Activated CD4-positive, CD25-positive, alpha-beta regulatory T cell treated with anti-CD3 and anti-CD28 coated beads, Interleukin-2, amount 50 U/mL, for 24 hours (primary cell): ENCODE measurements around the gene NUDT13.

Experiments
- ATAC-seq, 2 donors: fragments of 150-1000 bp; cut with Tn5 transposase; one replicate each; pipeline ENCODE4 v1.10.0; 2021; ENCODE audit warnings: mild to moderate bottlenecking in 1 of 2, moderate library complexity in 1 of 2

Gene NUDT13

DNA sequence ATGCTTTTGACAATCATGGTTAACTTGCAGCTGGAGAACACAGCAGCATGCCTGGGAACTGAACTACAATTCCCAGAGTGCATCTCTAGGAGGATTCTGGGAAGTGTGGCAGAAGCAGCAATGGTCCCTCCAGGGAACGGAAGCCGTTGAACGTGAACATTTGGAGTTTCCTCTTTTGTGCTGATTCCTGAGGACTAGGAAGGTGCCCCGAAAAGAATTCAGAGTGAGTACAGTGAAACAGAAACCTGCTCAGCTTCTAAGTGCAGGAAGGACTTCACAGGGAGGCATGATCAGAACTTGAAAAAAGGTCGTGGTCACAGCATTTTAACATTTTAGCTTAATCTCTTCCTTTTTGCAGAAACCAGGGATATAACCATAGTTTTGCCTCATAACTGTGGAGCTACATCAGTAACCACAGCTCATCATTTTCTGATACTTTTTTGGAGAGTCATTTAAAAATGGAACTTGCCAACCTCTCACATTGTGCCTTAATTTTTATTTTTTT, at the start of gene NUDT13:
Gene NUDT13 (plus strand): TSS at position 111 of the 505 bp plus-strand sequence. CDS start 3,911 bp downstream, outside the sequence.
- ATAC-seq = peak; percentile 79 to 96

DNA sequence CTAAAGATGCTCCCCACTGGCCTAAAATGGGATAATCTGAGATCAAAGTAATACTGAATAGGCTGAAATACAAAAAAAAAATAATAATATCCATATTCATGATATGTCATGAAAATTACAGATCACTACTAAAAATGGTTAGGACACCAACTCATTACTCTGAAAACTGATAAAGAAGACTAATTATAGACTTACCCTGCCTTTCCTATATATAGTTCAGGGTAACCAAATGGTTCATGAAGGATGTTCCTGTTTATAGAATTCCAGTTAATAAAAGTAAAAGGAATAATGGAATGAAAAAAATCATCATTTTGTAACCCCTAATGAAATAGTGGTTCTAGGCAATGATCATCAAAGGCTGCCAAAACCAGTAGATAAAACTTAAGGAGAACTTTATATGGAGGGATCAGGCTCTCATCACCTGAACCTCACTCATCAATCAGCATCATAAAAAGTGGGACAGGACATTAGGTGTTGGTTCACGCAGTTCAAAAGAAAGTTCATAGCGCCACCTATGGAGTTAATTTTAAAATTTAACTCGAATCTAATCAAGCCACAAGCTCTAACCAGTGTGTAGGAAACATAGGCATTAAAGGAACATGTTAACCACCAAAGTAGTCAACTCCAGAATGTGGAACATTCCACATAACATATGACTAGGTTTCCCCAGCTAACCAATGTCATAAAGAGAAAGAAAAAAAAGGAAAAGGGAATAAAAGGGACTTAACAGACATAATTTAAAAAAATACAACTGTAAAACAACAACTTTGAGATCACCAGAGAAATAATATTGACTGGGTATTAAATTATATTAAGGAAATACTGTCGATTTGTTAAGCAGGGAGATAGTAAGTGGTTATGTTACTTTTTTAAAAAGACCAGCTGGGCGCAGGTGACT, 49.3 kb upstream of the NUDT13 start:
- peak; percentile 35 to 79 for ATAC-seq

DNA sequence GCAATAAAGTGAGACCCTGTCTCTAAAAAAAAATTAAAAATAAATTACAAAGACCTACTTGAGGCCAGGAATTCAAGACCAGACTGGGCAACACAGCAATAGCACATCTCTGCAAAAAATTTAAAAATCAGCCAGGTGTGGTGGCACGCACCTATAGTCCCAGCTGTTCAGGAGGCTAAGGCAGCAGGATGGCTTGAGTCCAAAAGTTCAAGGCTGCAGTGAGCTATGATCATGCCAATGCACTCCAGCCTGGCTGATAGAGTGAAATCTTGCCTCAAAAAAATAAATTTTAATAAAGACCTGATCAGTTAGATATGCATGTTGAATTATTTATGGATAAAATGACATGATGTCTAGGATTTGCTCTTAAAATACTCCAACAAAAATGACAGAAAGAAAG, 48.5 kb upstream of the NUDT13 start:
- no peak for ATAC-seq

- ATAC-seq = no peak
Observed at GRCh38 chr10:73065441-73065840, 44.8 kb upstream of the NUDT13 start.

- peak in 1 of 2 donors; percentile 24 for ATAC-seq
Observed at GRCh38 chr10:73073627-73074026, 36.6 kb upstream of the NUDT13 start.

- no peak for ATAC-seq
Observed at GRCh38 chr10:73075829-73076228, 34.4 kb upstream of the NUDT13 start.

GRCh38 chr10:73076360-73077183, 33.7 kb upstream of the NUDT13 start:
- ATAC-seq = peak in 1 of 2 donors; percentile 71

GRCh38 chr10:73079779-73080541, 30.3 kb upstream of the NUDT13 start:
- ATAC-seq = no peak

DNA sequence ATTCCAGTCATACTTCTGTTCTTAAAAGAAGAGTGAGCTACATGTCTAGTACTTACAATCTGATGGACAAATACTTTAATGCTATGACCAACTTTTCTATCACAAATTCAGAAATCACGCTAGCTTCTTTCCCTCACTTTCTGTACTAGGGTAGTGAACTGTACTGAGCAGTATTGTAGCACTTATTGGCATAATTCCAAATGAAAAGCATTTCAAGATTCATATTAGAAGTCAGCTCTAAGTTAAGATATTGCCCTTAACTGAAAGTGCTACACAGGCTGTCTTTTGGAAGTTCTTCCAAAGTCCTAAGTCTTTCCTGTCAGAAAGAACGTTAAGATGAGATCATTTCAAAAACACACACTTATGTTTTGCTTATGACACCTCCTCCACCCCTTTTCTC, 27.0 kb upstream of the NUDT13 start:
- ATAC-seq = no peak

DNA sequence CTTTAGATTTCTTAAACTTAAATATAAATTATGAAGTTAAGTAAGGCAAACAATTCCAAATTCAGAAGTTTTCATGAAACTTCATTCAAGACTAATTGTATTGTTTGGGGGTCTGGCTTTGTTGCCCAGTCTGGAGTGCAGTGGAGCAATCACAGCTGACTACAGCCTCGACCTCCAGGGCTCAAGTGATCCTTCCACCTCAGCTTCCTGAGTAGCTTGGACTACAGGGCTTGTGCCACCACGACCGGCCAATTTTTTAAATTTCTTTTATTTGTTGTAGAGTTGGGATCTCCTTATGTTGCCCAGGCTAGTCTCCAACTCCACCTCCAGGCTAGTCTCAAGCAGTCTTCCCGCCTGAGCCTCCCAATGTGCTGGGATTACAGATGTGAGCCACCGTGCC, 26.0 kb upstream of the NUDT13 start:
- ATAC-seq = no peak

DNA sequence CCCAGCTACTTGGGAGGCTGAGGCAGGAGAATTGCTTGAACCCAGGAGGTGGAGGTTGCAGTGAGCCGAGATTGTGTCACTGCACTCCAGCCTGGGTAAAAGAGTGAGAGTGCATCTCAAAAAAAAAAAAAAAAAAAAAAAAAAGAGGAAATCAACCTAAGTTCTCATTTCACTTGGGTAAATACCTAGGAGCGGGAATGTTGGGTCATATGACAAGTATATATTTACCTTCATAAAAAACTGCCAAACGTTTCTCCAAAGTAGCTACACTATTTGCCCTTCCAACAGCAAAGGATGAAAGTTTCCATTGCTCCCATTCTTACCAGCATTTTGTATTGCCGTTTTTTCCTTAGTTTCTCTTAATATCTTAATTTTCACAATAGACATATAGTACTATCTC, 23.4 kb upstream of the NUDT13 start:
- ATAC-seq = no peak

DNA sequence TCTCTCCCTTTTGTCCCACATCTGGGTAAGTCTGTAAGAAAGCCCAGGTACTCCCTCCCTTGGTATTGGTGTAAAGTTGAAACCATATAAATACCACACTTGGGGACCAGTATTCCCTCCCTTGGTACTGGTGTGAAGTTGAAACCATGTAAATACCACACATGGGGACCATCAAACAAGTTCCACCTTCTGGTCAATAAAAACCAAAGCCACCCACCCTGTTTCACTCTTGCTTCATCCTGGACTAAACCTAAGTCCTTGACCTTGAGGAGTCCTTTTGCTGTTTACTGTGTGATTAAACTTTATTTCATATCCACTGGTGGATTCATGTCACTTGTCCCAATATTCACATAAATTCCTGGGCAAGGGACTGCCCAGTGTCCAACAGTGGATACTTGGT, 22.0 kb upstream of the NUDT13 start:
- ATAC-seq = no peak

DNA sequence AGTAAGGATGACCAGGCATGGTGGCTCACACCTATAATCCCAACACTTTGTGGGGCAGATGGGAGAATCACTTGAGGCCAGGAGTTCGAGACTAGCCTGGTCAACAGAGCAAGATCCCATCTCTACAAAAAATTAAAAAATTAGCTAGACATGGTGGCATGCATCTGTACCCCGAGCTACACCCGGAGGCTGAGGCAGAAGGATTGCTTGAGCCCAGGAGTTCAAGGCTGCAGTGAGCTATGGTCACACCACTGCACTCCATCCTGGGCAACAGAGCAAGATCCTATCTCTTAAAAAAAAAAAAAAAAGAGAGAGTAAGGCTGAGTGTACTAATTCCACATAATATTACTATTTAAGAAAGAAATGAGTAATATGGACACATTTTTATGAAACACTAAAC, 17.4 kb upstream of the NUDT13 start:
- ATAC-seq = no peak

DNA sequence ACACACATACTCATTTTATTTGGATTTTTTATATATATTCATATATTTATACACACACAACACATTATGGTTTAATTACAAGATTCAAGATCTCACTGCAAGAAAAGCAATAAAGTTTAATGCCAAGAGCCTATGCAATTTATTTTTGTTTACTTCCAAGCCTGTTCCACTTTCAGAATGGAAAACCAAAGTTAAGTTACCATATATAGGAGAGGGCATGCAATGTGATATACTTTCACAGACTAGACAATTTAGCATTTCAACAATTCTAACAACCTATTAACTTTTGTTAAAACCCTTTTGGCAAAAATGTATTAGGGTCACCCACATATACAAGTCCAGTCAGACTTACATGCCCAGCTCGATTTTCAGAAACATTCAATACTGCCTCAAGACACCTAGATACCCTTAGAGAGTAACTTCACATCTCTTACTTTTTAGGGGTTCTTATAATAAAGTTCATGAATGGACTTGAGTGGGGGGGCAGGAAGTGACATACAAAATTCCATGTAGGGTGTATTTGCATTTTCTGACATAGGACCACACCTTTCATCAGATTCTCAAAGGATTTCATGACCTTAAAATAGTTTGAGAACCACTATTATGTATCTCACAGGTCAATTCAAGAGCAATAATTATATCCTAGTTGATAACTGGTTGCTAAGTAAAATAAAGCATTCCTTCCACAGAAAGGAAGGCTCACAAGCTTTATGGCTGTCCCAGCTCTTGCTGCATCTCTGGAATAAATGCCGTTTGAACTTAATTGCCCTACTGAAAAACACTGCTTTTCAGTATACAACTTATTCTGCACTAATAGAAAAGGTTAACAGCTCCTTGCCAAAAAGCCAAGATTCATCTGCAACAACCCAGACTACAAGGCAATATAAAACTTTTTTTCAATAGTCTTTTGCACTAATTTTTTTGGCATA, 16.1 kb upstream of the NUDT13 start:
- ATAC-seq = no peak

DNA sequence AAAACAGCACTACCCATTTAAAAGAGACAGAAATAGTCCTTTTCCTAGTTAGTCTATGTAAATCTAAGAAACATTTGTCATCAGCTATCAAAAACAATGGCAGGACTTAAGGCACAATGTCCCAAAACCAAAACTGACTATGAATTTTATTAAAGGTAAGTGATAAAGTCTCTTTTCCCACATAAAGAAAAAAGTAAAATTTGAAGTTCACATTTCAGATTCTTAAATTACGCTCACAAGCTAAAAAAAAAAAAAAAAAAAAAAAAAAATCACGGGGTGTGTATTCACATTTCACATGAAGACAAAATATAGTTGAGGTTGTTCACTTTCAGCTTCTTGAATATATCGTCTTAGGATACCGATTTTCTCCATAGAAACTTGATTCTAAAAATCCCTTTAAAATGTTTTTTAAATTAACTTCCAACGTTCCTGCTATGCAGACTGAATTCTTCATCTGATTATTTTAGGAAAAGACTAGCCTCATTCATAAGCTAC, 15.2 kb upstream of the NUDT13 start:
- ATAC-seq = no peak

DNA sequence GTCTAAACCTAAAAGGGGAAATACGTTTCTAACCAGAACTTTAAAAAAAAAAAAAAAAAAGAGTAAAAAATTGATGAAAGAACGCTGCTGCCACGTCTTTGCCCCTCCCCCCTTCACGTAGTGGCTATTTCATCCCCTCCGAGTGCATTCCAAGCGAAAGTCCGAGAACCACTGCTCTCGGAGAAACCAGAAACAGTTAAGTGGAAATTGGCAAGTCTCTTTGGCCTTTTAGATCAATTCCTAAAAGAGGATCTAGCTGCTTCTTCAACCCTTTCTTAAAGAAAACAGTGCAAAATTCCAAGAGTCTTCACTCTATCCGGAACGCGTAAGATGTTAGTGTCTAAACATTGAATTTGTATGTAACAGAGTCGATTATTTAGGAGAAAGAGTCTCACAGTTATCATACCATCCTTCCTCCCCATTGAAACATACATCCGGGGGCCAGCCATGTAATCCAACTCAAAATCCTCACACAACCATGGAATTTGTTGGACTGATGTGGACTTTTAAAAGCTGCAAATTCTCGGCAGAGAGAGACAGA, 14.7 kb upstream of the NUDT13 start:
- ATAC-seq = no peak

GRCh38 chr10:73096041-73096448, 14.2 kb upstream of the NUDT13 start:
- ATAC-seq = peak; percentile 41

GRCh38 chr10:73096449-73097304, 13.6 kb upstream of the NUDT13 start, which contains the start of gene P4HA1:
Gene P4HA1, minus strand, starts transcription at chr10:73096866. Its CDS starts 21,983 bp downstream, at chr10:73074883.
- ATAC-seq = peak; percentile 94

DNA sequence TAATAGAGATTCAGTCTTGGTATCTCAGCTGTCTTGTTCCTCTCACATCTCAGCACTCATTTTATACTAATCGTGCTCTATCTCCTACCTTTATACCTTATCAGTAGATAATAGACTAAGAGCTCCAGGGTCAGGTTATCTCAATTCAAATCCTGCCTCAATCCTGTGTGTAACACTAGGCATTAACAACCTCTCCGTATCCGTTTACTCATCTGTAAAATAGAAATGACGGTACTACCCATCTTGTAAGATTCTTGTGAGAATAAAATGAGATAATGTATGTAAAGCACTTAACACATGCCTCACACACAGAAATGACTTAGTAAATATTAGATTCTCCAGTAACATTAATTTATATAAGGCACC, 13.0 kb upstream of the NUDT13 start:
- ATAC-seq = no peak

- no peak for ATAC-seq
Observed at GRCh38 chr10:73099141-73099540, 11.1 kb upstream of the NUDT13 start.
